Lower leg skin (tissue), 4 donors: ENCODE measurements around the gene VTI1A. TPM values are rescaled to one million over a fixed set of nuclear protein-coding genes. Genes with fewer than 3 reads are reported as not detected.
"Not testable (repeated sequence)": the region's sequence is repeated elsewhere in the genome, so short reads cannot be mapped to it uniquely, and the experiment has no call there.

ENCODE experiments used
- DNase-seq, 2 donors: peaks; one replicate each; pipeline ENCODE4 v3.0.0-alpha.2; 2019; ENCODE audit warnings: low spot score in 2 of 2
- H3K4me3 ChIP-seq: fragments of 200-600 bp; sonication (generic); 2 replicates; pipeline ENCODE4 v1.5.1; 2017; ENCODE audit warnings: mild to moderate bottlenecking, low read depth; ENCODE audit not compliant: poor library complexity, severe bottlenecking
- POLR2A ChIP-seq, 2 donors: fragments of 450-650 bp; IDR thresholded peaks; one replicate each; pipeline ENCODE4 v1.6.1; 2016 to 2017; ENCODE audit warnings: antibody characterized with exemption in 2 of 2, mild to moderate bottlenecking in 1 of 2, moderate library complexity in 1 of 2
- WGBS, 2 donors: methylation state at CpG; one replicate each; pipeline ENCODE4 v1.1.5; 2018; 5-methylcytosine and 5-hydroxymethylcytosine counted together
- intact Hi-C: fragments of 100-400 bp; cut with DNase I; formaldehyde crosslinking; loops from one replicate; pipeline ENCODE4 v1.15.0; 2023; ENCODE audit warnings: low total_unique reads
- total RNA-seq, 4 donors: library from RNA; depleted of rRNA; stranded (reverse); fragments of >200 nt; gene quantifications; one replicate each; pipeline ENCODE4 v1.1.0, GENCODE V29; 2016
- TF ChIP-seq, protein P1 (sequence below), 3 donors: fragments of 450-650 bp; IDR thresholded peaks; one replicate each; pipeline ENCODE4 v1.5.1; 2016; ENCODE audit warnings: antibody characterized with exemption in 3 of 3, mild to moderate bottlenecking in 3 of 3, moderate library complexity in 2 of 3

The VTI1A gene
- total RNA-seq, 4 donors from 2014 or later, result 30.8 to 85.7 (median 35.6) TPM

DNA sequence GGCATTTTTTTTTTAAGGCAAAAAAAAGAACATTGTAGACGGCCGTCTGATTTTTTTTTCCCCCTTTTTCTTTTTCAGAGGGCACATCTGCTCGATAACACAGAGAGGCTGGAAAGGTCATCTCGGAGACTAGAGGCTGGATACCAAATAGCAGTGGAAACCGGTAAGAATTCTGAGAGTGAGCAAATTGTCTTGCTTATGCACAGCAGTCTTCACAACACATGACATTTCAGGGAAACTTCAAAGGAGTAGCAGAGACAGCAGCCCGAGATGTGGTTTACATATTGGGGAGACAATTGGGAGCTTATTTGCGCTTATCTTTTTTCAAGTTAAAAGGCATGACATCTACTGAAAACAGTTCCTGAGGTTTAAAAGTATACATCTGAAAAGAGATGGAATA is 91.2 kb downstream of the VTI1A start:
- WGBS, 2 donors, result 93 to 94% methylated on average over 7 of the region's 7 CpGs
- no peak for TF ChIP-seq POLR2A (IDR thresholded peaks at IDR 0.05)
- TF ChIP-seq, protein P1, sequence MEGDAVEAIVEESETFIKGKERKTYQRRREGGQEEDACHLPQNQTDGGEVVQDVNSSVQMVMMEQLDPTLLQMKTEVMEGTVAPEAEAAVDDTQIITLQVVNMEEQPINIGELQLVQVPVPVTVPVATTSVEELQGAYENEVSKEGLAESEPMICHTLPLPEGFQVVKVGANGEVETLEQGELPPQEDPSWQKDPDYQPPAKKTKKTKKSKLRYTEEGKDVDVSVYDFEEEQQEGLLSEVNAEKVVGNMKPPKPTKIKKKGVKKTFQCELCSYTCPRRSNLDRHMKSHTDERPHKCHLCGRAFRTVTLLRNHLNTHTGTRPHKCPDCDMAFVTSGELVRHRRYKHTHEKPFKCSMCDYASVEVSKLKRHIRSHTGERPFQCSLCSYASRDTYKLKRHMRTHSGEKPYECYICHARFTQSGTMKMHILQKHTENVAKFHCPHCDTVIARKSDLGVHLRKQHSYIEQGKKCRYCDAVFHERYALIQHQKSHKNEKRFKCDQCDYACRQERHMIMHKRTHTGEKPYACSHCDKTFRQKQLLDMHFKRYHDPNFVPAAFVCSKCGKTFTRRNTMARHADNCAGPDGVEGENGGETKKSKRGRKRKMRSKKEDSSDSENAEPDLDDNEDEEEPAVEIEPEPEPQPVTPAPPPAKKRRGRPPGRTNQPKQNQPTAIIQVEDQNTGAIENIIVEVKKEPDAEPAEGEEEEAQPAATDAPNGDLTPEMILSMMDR (IDR thresholded peaks at IDR 0.05), result no peak
- intact Hi-C loops, result no loop called here
- DNase-seq, result no peak
- H3K4me3 ChIP-seq, result no peak overlapping the region

GRCh38 chr10:112539340-112539739 is 92.3 kb downstream of the VTI1A start:
- TF ChIP-seq, protein P1 (IDR thresholded peaks at IDR 0.05), result no peak
- no peak for TF ChIP-seq POLR2A (IDR thresholded peaks at IDR 0.05)
- WGBS, 2 donors, result 87 to 88% methylated on average over 3 of the region's 3 CpGs

DNA sequence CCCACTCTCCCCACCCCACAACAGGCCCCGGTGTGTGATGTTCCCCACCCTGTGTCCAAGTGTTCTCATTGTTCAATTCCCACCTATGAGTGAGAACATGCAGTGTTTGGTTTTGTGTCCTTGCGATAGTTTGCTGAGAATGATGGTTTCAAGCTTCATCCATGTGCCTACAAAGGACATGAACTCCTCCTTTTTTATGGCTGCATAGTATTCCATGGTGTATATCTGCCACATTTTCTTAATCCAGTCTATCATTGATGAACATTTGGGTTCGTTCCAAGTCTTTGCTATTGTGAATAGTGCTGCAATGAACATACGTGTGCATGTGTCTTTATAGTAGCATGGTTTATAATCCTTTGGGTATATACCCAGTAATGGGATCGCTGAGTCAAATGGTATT is 95.8 kb downstream of the VTI1A start:
- intact Hi-C loops, result not testable (repeated sequence)
- WGBS, 2 donors, result 97 to 99% methylated on average over 5 of the region's 5 CpGs

More at GRCh38 chr10:112539340-112539739, 92.3 kb downstream of the VTI1A start:
- no peak for DNase-seq
- intact Hi-C loops, result no loop called here
- no peak overlapping the region for H3K4me3 ChIP-seq

GRCh38 chr10:112546474-112546873 is 99.5 kb downstream of the VTI1A start:
- 76 to 88% methylated on average over 2 of the region's 2 CpGs for WGBS, 2 donors
- no peak for DNase-seq
- intact Hi-C loops, result no loop called here
- TF ChIP-seq, protein P1 (IDR thresholded peaks at IDR 0.05), result no peak
- no peak for TF ChIP-seq POLR2A (IDR thresholded peaks at IDR 0.05)
- H3K4me3 ChIP-seq, result no peak overlapping the region

More for the DNA sequence above, 95.8 kb downstream of the VTI1A start:
- H3K4me3 ChIP-seq, DNase-seq: not testable (repeated sequence)

DNA sequence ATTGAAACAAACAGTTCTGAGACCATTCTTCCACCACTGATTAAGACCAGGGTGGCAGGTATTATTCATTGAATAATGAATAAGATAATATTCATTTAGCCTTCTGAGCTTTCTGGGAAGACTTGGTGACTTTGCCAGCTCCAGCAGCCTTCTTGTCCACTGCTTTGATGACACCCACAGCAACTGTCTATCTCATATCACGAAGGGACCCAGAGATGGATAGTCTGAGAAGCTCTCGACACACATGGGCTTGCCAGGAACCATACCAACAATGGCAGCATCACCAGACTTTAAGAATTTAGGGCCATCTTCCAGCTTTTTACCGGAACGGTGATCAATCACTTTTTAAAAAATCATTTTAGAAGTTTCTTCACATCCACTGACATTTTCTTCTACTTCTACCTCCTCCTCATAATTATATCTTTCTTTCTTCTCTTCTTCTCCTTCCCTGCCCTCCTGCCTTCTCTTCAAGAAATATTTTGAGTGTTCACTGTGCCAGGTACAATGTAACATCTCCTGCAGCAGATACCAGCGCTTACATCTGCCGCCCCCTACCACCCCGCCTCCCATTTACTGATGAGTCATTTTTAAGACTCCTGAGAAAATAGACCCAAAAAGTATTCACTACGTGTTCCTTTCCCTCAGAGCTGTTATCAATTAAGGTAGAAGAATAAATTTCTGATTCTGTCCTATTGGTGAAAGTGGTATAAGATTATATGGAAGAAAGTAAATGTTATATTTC is 101.7 kb downstream of the VTI1A start:
- 95% methylated on average over 8 of the region's 8 CpGs for WGBS, 2 donors
- intact Hi-C loops, result no loop called here
- no peak overlapping the region for H3K4me3 ChIP-seq
- TF ChIP-seq, protein P1 (IDR thresholded peaks at IDR 0.05), result no peak
- no peak for TF ChIP-seq POLR2A (IDR thresholded peaks at IDR 0.05)
- no peak for DNase-seq

DNA sequence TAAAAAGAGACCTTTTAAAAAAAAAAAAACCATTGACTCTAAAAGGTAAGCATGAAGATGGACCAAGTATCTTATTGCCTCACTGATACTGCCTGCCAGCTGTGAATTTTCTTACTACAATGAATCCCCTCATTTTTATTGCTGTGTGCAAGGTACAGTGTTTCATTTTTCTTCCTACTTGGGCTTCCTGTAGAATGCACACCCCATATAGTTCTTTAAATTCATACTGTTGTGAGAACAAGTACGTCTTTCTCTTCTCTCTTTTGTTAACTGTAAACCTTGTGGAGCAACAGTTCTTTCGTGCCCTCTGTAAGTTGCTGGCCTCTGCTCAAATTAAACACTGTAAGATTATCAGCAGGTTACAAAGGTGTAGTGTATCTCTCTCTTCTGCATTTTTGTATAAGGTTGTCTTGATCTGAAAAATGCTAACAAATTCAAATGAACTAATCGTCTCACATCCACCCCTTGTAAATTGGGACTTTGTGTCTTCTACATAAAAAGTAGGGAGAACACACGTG is 105.6 kb downstream of the VTI1A start:
- TF ChIP-seq, protein P1 (IDR thresholded peaks at IDR 0.05), result no peak
- TF ChIP-seq POLR2A (IDR thresholded peaks at IDR 0.05), result no peak
- no peak overlapping the region for H3K4me3 ChIP-seq
- intact Hi-C loops, result no loop called here
- 83 to 86% methylated on average over 4 of the region's 4 CpGs for WGBS, 2 donors
- DNase-seq, result no peak
